GM18870 (cell line): ENCODE data around the gene LRP6.
"Not testable (repeated sequence)": the region's sequence is repeated elsewhere in the genome, so short reads cannot be mapped to it uniquely, and the experiment has no call there.

ENCODE experiments used
- ATAC-seq: cut with Tn5 transposase; IDR thresholded peaks from one replicate; pipeline ENCODE4 v1.9.1; 2021; ENCODE audit warnings: moderate library complexity; ENCODE audit not compliant: unreplicated experiment

The LRP6 gene

DNA sequence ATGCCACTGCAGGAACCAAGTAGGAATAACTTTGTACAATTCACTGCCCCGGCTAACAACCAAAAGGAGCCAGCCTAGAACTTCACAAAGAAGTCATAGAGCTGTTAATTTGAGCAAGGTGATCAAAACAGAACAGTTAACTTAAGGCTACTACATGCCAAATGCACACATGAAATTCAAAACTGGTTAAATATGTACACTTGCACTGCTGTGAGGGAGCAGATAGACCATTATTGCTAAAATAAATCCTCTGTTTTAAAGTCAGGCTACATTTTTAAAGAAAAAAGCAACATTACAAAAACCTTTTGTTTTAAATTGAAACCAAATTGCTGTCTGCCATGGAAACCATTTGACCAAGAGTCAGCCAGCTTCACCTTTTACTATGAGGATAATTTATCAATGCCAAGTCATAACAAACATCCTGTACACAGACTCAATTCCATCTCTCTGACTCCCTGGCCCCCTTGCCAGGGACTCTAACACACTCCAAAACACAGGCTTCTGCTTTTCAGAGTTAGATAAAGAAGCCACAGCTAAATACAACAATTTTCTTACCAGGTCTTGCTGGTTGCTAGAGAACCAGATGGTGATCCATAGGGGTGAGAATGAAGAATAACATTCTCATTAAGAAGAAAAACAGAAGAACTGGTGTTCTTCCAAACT, 84.0 kb downstream of the LRP6 start:
- ATAC-seq: no peak

DNA sequence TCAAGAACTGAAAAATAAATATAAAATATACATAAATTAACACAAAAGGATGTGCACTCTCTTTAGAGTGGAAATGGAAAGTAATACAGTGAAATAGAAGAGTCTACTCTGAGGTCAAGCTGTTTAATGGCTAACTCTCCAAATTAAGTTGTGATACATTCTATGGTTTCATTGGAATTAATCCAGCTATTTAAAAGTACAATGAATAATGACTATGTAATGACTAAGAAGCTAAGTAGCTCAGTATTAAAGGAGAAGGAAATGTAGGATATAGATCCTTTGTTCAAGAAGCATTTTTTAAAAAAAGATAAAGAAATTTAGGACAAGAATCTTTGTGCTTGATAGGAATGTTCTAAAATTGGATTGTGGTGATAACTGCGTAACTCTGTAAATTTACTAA, 85.3 kb downstream of the LRP6 start:
- no peak for ATAC-seq

- ATAC-seq: no peak
These were observed 86.3 kb downstream of the LRP6 start for GRCh38 chr12:12180575-12180974.

DNA sequence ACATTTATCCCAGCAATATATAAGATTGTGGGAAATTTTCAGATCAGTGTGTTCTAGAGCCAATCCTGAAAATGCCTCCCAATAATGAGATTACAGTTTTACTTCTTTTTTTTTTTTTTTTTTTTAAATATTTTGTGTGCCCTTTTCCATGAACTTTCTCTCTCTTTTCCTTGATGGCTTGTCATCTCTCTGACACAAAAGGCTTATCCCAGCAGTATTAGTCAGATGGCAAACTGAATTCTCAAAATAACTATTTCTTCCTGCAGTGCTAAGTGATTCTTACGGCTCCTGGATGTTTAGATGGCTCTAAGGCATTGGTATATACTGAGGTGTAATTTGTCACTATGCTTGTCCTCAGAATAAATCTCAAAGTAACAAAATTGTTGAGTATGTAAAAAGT, 86.7 kb downstream of the LRP6 start:
- no peak for ATAC-seq

- ATAC-seq: no peak
These were observed 88.3 kb downstream of the LRP6 start for GRCh38 chr12:12178559-12178958.

DNA sequence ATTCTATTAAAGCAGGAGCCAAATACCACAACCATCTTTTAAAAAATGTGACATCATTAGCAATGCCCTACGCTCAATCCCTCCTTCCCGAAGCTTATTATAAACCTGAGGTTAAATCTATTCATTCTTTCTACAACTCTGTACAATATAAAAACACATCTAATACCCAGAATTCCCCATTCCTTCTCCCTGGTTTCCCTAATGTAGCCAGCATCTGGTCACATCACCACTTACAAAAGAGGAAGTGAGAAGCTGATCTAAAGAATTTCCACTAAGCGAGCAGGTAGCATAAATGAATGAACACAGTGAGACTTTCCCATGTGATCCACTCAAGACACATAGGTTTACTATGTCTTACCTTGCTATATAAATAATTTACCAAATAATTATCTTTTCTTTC, 90.4 kb downstream of the LRP6 start:
- no peak for ATAC-seq

DNA sequence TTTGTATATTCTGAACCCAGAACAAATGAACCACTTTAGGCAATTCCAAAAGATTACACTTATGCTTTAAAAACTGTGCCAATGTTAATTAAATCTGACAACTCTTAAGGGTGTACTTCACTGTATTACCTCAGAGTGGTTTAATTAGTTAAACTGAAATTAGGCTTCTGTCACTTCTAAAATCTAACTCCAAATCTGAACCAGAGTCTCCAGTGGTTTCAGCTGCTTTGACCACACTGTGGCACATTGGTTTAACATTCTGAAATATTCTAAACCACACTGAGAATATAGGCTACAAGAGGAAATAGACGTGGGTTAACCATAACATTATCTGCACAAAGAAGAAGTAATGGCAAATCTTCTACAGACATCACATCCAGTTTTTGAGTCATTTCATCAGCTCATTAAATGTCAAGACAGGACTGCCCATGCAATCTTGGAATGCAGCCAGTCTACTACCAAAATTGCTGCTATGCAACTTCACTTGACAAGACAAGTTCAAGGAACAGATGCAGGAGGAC, 94.8 kb downstream of the LRP6 start:
- ATAC-seq: no peak

GRCh38 chr12:12167847-12168246, 99.0 kb downstream of the LRP6 start:
- ATAC-seq: no peak

GRCh38 chr12:12166751-12167150, 100.1 kb downstream of the LRP6 start:
- ATAC-seq: no peak

DNA sequence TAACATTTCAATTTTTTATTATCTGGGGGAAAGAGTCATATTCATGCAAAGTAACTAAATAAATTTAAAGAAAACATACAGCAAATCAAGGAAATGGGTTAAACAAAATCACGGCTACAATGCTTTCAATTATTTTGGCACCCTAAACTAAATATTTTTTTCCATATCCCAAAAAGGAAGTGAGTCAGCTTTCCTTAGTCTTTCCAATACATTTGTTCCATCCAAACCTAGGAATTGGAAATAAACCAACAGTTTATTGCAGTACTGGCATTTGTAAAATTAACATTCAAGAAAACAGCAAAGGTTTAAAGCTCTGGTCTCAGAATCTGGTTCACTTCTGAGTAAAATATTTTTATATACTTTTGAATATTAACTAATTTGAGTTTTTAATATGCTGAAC, 106.9 kb downstream of the LRP6 start:
- no peak for ATAC-seq

DNA sequence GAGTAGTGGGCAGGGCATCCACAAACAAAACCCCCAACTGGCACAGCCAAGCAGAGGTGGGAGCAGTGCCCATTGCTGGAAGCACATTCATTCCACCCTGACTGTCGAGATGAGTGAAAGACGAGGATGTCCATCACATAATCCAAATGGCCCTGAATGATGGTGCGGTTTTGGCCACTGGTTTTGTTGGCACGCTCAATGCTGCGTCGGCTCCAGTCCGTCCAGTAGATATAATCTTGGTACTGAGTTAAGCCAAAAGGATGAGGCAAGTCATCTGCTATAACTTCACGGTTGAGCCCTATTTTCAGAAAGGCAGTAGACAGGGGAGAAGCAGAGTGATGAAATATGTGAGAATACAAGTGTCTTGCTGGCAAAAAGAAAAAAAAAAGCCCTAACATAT, 108.0 kb downstream of the LRP6 start:
- no peak for ATAC-seq

- no peak for ATAC-seq
These were observed 109.4 kb downstream of the LRP6 start for GRCh38 chr12:12157424-12157823.

GRCh38 chr12:12156828-12157227, 110.0 kb downstream of the LRP6 start:
- ATAC-seq: no peak

DNA sequence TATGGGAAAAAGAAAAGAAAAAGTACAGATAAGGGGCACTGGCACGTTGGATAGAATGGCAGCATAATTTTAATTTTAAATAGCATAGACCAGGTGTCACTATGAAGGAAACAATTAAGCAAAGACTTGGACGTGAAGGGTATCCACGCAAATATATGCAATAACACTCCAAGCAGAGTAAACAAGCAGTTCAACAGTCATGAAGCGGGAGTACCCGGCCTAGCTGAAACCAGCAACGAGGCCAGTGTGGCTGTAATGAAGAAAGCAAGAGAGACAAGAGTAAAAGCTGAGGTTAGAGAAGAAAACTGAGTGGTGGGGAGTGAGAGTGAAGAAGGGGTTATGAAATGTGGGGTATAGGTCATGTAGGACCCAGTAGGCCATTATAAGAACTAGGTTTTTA, 110.7 kb downstream of the LRP6 start:
- ATAC-seq: no peak

DNA sequence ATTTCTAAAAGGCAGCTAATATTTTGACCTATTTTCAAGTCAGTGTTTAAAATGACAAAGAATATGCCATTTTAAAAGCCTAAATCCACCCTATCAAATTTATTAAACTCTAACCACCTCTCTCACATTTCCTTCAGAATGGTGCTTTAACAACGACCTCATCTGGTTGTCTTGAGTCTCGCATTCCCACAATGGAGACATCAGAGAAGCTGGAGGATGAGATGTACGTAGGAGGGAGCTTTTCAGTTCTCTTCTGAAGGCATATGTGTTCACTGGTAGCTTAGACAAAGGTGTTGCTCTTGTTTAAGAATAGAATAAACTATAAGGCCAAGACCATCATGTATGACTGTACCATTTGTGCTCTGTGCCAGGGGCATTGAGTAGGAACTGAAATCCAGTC, 113.2 kb downstream of the LRP6 start:
- ATAC-seq: no peak

GRCh38 chr12:12147111-12147510, 119.7 kb downstream of the LRP6 start:
- no peak for ATAC-seq

DNA sequence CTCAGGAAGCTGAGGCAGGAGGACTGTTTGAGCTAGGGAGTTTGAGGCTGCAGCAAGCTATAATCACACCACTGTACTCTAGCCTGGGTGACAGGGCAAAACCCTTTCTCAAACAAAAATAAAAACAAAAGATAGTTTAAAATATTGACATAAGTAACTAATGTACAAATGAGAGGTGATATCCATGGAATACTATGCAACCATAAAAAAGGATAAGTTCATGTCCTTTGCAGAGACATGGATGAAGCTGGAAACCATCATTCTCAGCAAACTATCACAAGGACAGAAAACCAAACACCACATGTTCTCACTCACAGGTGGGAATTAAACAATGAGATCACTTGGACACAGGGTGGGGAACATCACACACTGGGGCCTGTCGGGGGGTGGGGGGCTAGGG, 122.3 kb downstream of the LRP6 start:
- not testable (repeated sequence) for ATAC-seq

DNA sequence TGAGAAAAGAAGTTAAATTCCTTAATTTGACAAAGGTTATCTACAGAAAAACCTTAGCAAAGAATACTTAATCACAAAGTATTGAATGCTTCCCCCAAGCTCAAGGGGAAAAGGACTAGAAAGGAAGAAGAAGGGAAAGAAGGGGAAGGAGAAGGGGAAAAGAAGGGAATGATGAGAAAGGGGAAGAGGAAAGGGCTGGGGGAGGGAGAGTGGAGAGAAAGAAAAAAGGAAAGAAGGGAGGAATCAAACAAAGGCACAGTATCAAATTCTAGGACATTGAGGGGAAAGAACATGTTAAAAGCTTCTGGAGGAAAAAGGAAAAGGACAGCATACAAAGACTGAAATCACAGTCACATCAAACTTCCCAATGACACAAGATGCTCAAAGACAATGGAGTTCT, 125.8 kb downstream of the LRP6 start:
- no peak for ATAC-seq

DNA sequence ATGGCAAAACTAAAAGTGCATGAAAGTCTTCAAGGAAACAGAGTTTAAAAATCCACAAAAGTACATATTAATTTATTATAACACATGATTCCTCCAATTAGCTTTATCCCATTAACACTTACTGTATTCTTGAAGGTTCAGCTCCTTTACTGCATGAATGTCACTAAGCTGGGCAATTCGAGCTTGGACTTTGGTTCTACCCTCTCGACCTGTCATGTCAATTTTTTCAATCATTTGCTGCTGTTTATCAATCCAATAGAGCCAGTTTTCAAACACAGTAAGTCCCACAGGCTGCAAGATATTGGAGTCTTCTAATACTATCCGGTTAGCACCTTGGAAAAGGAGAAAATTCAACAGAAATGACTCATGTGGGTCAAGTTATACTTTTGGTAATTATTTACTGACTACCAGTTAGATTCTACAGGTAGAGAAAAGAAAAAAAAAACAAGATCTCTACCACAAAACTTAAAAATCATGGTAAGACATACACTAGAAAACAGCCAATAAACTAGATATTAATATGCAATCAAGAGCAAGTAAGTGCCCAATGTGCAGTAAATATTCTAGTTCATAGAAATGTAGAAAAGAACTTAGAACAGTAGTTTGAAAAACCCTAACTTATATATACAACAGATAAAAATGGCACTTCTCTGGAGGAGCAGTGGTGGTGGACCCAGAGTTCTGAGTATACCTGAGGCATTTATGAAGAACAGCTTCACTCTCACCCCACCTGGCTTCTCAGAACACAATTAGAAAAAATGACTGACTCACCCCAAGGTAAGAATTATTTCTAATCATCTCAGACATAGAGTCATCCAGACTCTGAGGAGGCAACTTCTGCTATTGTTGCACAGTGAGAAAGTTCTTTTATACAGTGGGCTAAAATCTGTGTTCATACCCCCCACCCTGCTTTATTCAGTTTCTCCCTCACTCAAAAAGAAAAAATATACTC, 128.4 kb downstream of the LRP6 start:
- no peak for ATAC-seq

- ATAC-seq: no peak
These were observed 133.1 kb downstream of the LRP6 start for GRCh38 chr12:12133785-12134184.

- no peak for ATAC-seq
These were observed 133.6 kb downstream of the LRP6 start for GRCh38 chr12:12133259-12133658.

DNA sequence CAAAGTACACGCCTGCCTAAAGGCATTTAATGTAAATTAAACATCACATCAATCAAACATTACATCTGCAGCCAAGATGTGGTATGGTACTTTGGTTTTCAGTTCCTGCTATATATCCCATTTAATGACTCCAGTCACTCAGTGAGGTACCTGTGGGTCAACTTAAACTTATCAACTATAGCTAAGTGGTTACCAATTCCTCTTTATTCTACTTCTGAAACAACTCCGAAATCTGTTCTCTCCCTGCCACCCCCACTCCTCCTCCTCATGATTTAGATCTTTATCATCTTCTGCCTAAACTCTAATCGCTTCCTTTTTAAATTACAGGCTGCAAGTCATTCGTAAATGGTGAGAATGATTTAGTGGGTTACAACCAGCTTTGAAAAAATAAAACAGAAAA, 138.2 kb downstream of the LRP6 start:
- no peak for ATAC-seq
